ENCODE results near the gene TBC1D22A. TPM values are rescaled to one million over a fixed set of nuclear protein-coding genes. Genes with fewer than 3 reads are reported as not detected.
"Not testable (repeated sequence)": the region's sequence is repeated elsewhere in the genome, so short reads cannot be mapped to it uniquely, and the experiment has no call there.

The TBC1D22A gene
- total RNA-seq, 2 donors from 2014 or later, result 21.5 to 23.1 TPM

DNA sequence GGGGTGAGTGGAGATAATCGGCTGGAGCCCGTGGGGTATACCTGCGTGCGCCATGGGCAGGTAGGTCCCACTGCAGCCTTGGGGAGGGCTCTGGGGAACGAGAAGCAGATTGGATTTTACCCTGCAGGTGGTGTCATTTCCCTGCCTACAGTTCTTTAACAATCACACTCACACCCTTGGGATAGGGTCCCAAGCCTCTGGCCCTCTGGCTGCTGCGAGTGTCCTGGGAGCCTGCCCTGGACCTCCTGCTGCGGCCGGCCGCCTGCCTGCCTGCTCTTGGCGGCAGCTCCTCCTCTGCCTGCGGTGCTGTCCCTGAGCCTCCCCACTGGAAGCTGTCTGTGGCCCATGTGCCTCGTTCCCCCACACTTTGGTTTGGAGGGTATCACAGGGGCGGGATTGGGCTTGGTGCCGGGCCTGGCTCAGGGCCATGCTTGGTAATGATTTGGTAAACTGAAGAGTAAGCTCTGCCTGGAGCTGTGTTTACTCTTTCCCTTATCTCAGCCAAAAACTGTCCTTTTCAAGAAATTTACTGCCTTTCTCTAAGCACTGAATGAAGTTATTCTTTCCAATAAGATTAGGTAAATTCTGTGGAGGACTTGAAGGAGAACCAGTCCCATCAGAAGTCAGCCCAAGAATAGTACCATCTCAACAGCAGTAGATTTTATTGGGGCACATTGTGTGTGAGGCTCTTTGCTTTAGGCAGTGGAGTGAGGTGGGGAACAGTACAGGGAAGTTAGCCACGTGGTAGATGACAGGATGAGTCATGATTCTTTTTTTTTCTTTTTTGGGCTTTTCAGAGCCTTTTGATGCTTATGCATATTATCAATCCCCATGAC lies 53.7 kb downstream of the TBC1D22A start:
- H3K4me3 ChIP-seq, result no peak overlapping the region
- peak; percentile 68 for ATAC-seq
- no peak for TF ChIP-seq POLR2A (IDR thresholded peaks at IDR 0.05)
- TF ChIP-seq, protein P1, sequence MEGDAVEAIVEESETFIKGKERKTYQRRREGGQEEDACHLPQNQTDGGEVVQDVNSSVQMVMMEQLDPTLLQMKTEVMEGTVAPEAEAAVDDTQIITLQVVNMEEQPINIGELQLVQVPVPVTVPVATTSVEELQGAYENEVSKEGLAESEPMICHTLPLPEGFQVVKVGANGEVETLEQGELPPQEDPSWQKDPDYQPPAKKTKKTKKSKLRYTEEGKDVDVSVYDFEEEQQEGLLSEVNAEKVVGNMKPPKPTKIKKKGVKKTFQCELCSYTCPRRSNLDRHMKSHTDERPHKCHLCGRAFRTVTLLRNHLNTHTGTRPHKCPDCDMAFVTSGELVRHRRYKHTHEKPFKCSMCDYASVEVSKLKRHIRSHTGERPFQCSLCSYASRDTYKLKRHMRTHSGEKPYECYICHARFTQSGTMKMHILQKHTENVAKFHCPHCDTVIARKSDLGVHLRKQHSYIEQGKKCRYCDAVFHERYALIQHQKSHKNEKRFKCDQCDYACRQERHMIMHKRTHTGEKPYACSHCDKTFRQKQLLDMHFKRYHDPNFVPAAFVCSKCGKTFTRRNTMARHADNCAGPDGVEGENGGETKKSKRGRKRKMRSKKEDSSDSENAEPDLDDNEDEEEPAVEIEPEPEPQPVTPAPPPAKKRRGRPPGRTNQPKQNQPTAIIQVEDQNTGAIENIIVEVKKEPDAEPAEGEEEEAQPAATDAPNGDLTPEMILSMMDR (IDR thresholded peaks at IDR 0.05), result peak in 1 of 7 experiments; percentile 6
- H3K4me1 ChIP-seq, result peaks cover 15% of the 10 kb centered on the region
- no peaks in the 10 kb centered on the region for H3K9me3 ChIP-seq
- H3K27ac ChIP-seq, result peak overlapping the region in 2 of 4 donors; percentile 37 to 42
- intact Hi-C loops (cut with DNase I), result no loop called here
- 69 to 76% methylated on average over 8 to 15 of the region's 15 CpGs for WGBS, 2 donors
- DNase-seq, result peak in 2 of 4 donors; percentile 36 to 43
- H3K27me3 ChIP-seq, result no peaks in the 10 kb centered on the region
- no peaks in the 10 kb centered on the region for H3K36me3 ChIP-seq (replicated peaks in 1 of 2; ENCODE audit: insufficient read depth in 1 of 2, low read depth in 2 of 2)

DNA sequence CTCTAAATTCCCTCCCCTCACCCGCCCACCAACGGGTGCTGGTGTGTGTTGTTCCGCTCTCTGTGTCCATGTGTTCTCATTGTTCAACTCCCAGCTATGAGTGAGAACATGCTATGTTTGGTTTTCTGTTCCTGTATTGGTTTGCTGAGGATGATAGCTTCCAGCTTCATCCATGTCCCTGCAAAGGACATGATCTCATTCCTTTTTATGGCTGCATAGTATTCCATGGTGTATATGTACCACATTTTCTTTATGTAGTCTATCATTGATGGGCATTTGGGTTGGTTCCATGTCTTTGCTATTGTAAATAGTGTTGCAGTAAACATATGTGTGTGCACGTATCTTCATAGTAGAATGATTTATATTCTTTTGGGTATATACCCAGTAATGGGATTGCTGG lies 54.9 kb downstream of the TBC1D22A start:
- H3K36me3 ChIP-seq (replicated peaks in 1 of 2; ENCODE audit: insufficient read depth in 1 of 2, low read depth in 2 of 2); DNase-seq; H3K9me3 ChIP-seq; H3K27ac ChIP-seq; H3K27me3 ChIP-seq; intact Hi-C loops (cut with DNase I); ATAC-seq; H3K4me3 ChIP-seq: not testable (repeated sequence)
- 85 to 96% methylated on average over 4 of the region's 4 CpGs for WGBS, 2 donors
- peaks cover 15% of the 10 kb centered on the region for H3K4me1 ChIP-seq

DNA sequence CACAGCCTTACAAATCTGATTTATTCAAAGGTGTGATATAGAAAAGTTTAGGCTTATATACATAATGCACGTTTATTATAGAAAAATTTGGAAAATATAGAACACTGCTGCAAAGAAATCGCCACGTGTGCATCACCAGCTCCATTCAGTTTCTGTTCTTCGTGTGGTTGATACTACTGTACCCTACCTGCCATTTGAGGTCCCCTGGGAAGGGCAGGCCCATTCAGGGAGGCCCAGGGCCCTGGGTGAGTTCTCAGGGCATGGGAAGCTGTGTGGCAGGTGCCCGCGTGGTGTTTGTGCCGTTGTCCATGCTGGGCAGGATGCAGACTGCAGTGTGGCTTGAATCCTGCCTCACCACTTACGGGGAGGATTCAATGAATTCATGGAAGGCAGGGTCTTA lies 60.8 kb downstream of the TBC1D22A start:
- no peaks in the 10 kb centered on the region for H3K4me1 ChIP-seq
- H3K36me3 ChIP-seq (replicated peaks in 1 of 2; ENCODE audit: insufficient read depth in 1 of 2, low read depth in 2 of 2), result no peaks in the 10 kb centered on the region
- intact Hi-C loops (cut with DNase I), result no loop called here
- ATAC-seq (no peak), DNase-seq (no peak)
- no peak overlapping the region for H3K4me3 ChIP-seq
- H3K27ac ChIP-seq, result no peak overlapping the region
- H3K27me3 ChIP-seq, result no peaks in the 10 kb centered on the region
- TF ChIP-seq, protein P1 (IDR thresholded peaks at IDR 0.05), result no peak
- TF ChIP-seq POLR2A (IDR thresholded peaks at IDR 0.05), result no peak
- WGBS, 2 donors, result 87 to 89% methylated on average over 8 of the region's 8 CpGs
- no peaks in the 10 kb centered on the region for H3K9me3 ChIP-seq

DNA sequence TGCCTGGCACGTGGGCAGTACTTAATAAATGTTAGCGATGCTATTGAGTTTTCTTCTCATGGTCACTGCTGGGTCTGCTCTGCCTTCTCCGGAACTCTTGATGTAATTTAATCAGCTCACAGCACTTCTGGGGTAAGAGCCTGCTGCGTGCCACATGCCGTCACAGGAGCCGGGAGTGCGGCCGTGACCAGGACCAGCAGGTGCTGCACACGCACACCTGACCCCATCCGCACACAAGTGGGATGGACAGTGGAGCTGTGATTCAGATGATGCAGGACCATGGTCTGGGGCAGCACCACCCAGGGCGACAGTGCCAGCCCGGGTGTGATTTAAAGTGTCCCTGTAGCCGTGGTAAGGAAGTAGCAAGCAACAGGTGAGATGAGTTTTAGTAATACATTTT lies 61.2 kb downstream of the TBC1D22A start:
- DNase-seq (no peak), ATAC-seq (no peak)
- TF ChIP-seq, protein P1 (IDR thresholded peaks at IDR 0.05), result no peak
- no peak for TF ChIP-seq POLR2A (IDR thresholded peaks at IDR 0.05)
- intact Hi-C loops (cut with DNase I), result no loop called here
- H3K4me1 ChIP-seq, result no peaks in the 10 kb centered on the region
- H3K36me3 ChIP-seq (replicated peaks in 1 of 2; ENCODE audit: insufficient read depth in 1 of 2, low read depth in 2 of 2), result no peaks in the 10 kb centered on the region
- 93 to 95% methylated on average over 10 to 13 of the region's 13 CpGs for WGBS, 2 donors
- H3K27me3 ChIP-seq, result no peaks in the 10 kb centered on the region
- no peak overlapping the region for H3K4me3 ChIP-seq
- no peaks in the 10 kb centered on the region for H3K9me3 ChIP-seq
- H3K27ac ChIP-seq, result no peak overlapping the region

DNA sequence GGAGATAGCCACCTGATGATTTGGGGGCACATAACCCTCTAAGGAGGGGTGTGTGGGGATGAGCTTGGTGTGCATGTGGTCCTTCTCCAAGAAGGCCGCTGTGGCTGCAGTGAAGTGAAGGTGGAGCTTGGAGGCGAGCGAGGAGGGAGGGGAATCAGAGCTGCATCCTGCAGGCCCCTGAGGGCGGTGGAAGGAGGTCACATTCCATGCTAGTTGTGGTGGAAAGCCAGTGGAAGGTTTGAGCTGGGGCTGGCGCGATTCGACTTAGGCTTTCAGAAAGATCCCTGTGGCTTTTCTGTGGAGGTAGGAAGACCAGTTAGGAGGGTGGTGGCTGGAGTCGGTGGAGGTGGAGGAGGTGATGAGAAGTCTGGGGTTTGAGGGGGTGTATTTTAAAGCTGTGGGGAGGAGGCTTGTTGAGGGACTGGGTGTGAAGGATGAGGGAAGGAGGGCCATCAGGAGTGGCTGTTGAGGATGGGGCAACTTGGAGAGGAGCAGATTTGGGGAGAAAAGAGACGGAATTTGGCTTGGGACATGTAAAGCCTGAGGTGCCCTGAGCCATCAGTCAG lies 62.0 kb downstream of the TBC1D22A start:
- Histone ChIP-seq H3K4me1 (peaks cover 6% of the 10 kb centered on the region), H3K4me3 (no peak overlapping the region), H3K27me3 (no peaks in the 10 kb centered on the region), H3K9me3 (no peaks in the 10 kb centered on the region), H3K27ac (no peak overlapping the region), H3K36me3 (replicated peaks in 1 of 2; ENCODE audit: insufficient read depth in 1 of 2, low read depth in 2 of 2) (no peaks in the 10 kb centered on the region)
- WGBS, 2 donors, result 91 to 92% methylated on average over 9 of the region's 9 CpGs
- TF ChIP-seq, protein P1 (IDR thresholded peaks at IDR 0.05), result no peak
- no peak for TF ChIP-seq POLR2A (IDR thresholded peaks at IDR 0.05)
- DNase-seq (no peak), ATAC-seq (no peak)
- intact Hi-C loops (cut with DNase I), result no loop called here
